Cardiac muscle cell (in vitro differentiated cells and primary cell): Measurements from ENCODE around the gene FARS2. TPM values are rescaled to one million over a fixed set of nuclear protein-coding genes. Genes with fewer than 3 reads are reported as not detected.

Source experiments
- DNase-seq, 2 donors: peaks; one replicate each; pipeline versions ENCODE4 v3.0.0 to v3.0.0-alpha.2; 2010 to 2017; ENCODE audit warnings: low read depth in 1 of 2, low spot score in 1 of 2
- H3K27ac ChIP-seq: fragments of 200-600 bp; sonication (generic); 2 replicates; pipeline ENCODE4 v1.5.1; 2016
- H3K27me3 ChIP-seq: fragments of 200-600 bp; sonication (generic); 2 replicates; pipeline ENCODE4 v1.6.0; 2016; ENCODE audit warnings: control low read depth
- H3K36me3 ChIP-seq: fragments of 200-600 bp; sonication (generic); 2 replicates; pipeline ENCODE4 v1.5.1; 2016; ENCODE audit warnings: control low read depth
- H3K4me1 ChIP-seq: fragments of 200-600 bp; sonication (generic); 2 replicates; pipeline ENCODE4 v1.8.1; 2017; ENCODE audit warnings: low read depth, mild to moderate bottlenecking, mixed run types
- H3K4me3 ChIP-seq: fragments of 200-600 bp; sonication (generic); 2 replicates; pipeline ENCODE4 v1.5.1; 2016; ENCODE audit warnings: mild to moderate bottlenecking
- H3K9me3 ChIP-seq: fragments of 200-600 bp; sonication (generic); 2 replicates; pipeline ENCODE4 v1.5.1; 2017; ENCODE audit warnings: low read depth, mild to moderate bottlenecking, control low read depth
- CTCF ChIP-seq: IDR thresholded peaks from 2 replicates; pipeline ENCODE4 v1.5.1; 2012; ENCODE audit warnings: low read depth, mild to moderate bottlenecking, low read length
- polyA plus RNA-seq: library from polyadenylated mRNA; unstranded; fragments of >200 nt; fragmentation: Nextera tagmentation; extraction: Ambion mirVana; gene quantifications from 2 replicates; pipeline ENCODE4 v1.2.1, GENCODE V29; 2016
- total RNA-seq: library from RNA; depleted of rRNA; stranded (reverse); fragments of >200 nt; gene quantifications from 2 replicates; pipeline ENCODE4 v1.2.3, GENCODE V29; 2016

Gene FARS2
- total and polyA plus RNA-seq, 2 experiments from 2014 or later, result 12.4 to 22.5 TPM

- Histone ChIP-seq H3K27ac (no peak overlapping the region), H3K27me3 (no peaks in the 10 kb centered on the region), H3K4me1 (peaks cover 7% of the 10 kb centered on the region), H3K9me3 (no peaks in the 10 kb centered on the region), H3K4me3 (no peak overlapping the region), H3K36me3 (no peaks in the 10 kb centered on the region)
- peak; percentile 63 for TF ChIP-seq CTCF
- peak; percentile 35 to 49 for DNase-seq
Observed at GRCh38 chr6:5379647-5380242, 118.4 kb downstream of the FARS2 start.

GRCh38 chr6:5383856-5384255 is 122.5 kb downstream of the FARS2 start:
- H3K36me3 ChIP-seq, result no peaks in the 10 kb centered on the region
- DNase-seq, result no peak
- H3K27me3 ChIP-seq, result no peaks in the 10 kb centered on the region
- H3K4me1 ChIP-seq, result peaks cover 12% of the 10 kb centered on the region
- no peak for TF ChIP-seq CTCF
- no peak overlapping the region for H3K4me3 ChIP-seq
- no peak overlapping the region for H3K27ac ChIP-seq
- H3K9me3 ChIP-seq, result no peaks in the 10 kb centered on the region

GRCh38 chr6:5384276-5384675 is 123.0 kb downstream of the FARS2 start:
- no peak for DNase-seq
- H3K4me3 ChIP-seq, result no peak overlapping the region
- no peak overlapping the region for H3K27ac ChIP-seq
- H3K36me3 ChIP-seq, result no peaks in the 10 kb centered on the region
- peaks cover 12% of the 10 kb centered on the region for H3K4me1 ChIP-seq
- TF ChIP-seq CTCF, result no peak
- no peaks in the 10 kb centered on the region for H3K27me3 ChIP-seq
- H3K9me3 ChIP-seq, result no peaks in the 10 kb centered on the region

- no peaks in the 10 kb centered on the region for H3K27me3 ChIP-seq
- no peaks in the 10 kb centered on the region for H3K9me3 ChIP-seq
- DNase-seq, result no peak
- no peaks in the 10 kb centered on the region for H3K36me3 ChIP-seq
- H3K4me1 ChIP-seq, result peaks cover 13% of the 10 kb centered on the region
- no peak overlapping the region for H3K27ac ChIP-seq
- TF ChIP-seq CTCF, result no peak
- H3K4me3 ChIP-seq, result no peak overlapping the region
Observed at GRCh38 chr6:5388326-5388725, 127.0 kb downstream of the FARS2 start.

GRCh38 chr6:5389086-5389745 is 127.9 kb downstream of the FARS2 start:
- no peak overlapping the region for H3K4me3 ChIP-seq
- no peak for TF ChIP-seq CTCF
- DNase-seq, result no peak
- no peaks in the 10 kb centered on the region for H3K36me3 ChIP-seq
- peaks cover 10% of the 10 kb centered on the region for H3K4me1 ChIP-seq
- no peaks in the 10 kb centered on the region for H3K9me3 ChIP-seq
- H3K27ac ChIP-seq, result no peak overlapping the region
- no peaks in the 10 kb centered on the region for H3K27me3 ChIP-seq
